ENCODE measurements around the gene METTL26.
"Not testable (repeated sequence)": the region's sequence is repeated elsewhere in the genome, so short reads cannot be mapped to it uniquely, and the experiment has no call there.

METTL26 gene

GRCh38 chr16:609984-610383 lies 26.1 kb downstream of the METTL26 start:
- H3K4me3 ChIP-seq (ENCODE audit: low read depth in 1 of 2, low read length in 2 of 2), result no peak overlapping the region
- peaks cover 3 to 14% of the 10 kb centered on the region in 2 donors for H3K36me3 ChIP-seq (ENCODE audit: control insufficient read depth in 1 of 2, insufficient read depth in 2 of 2, low read length in 2 of 2)
- no peak overlapping the region for H3K27ac ChIP-seq (ENCODE audit: low read depth, low read length)
- peaks cover 2 to 3% of the 10 kb centered on the region in 2 donors for H3K9me3 ChIP-seq (ENCODE audit: control insufficient read depth in 1 of 2, low read length in 2 of 2)
- no peak overlapping the region for H3K9ac ChIP-seq (ENCODE audit: low read depth in 1 of 2, low read length in 2 of 2)
- H3K27me3 ChIP-seq (ENCODE audit: control insufficient read depth in 1 of 2, insufficient read depth in 2 of 2, low read length in 2 of 2), result no peaks in the 10 kb centered on the region
- peaks cover 4 to 13% of the 10 kb centered on the region in 2 donors for H3K4me1 ChIP-seq (ENCODE audit: control insufficient read depth in 1 of 2, insufficient read depth in 2 of 2, low read length in 2 of 2)

DNA sequence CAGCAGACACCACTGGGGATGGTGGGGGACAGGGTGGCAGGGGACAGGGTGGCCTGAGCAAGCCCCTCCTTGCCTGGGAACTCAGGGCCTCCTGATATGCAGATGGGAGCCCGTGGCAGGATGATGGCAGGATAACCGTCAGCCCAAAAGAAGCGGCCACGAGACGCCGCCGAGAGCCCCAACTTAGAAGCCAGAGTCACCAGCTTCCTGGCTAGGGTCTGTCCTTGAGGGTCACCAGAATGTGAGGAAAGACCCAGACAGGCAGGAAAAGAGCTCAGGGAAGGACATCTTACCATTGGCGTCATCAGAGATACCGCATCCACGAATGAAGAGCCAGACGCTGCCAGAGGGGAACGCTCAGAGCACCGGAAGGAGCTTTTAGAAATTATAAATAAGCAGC lies 26.8 kb downstream of the METTL26 start:
- Histone ChIP-seq H3K9ac (ENCODE audit: low read depth in 1 of 2, low read length in 2 of 2) (no peak overlapping the region), H3K27me3 (ENCODE audit: control insufficient read depth in 1 of 2, insufficient read depth in 2 of 2, low read length in 2 of 2) (no peaks in the 10 kb centered on the region), H3K27ac (ENCODE audit: low read depth, low read length) (no peak overlapping the region), H3K4me3 (ENCODE audit: low read depth in 1 of 2, low read length in 2 of 2) (no peak overlapping the region), H3K36me3 (ENCODE audit: control insufficient read depth in 1 of 2, insufficient read depth in 2 of 2, low read length in 2 of 2) (peaks cover 0 to 8% of the 10 kb centered on the region in 2 donors), H3K9me3 (ENCODE audit: control insufficient read depth in 1 of 2, low read length in 2 of 2) (peaks cover 3 to 5% of the 10 kb centered on the region in 2 donors), H3K4me1 (ENCODE audit: control insufficient read depth in 1 of 2, insufficient read depth in 2 of 2, low read length in 2 of 2) (peaks cover 4 to 13% of the 10 kb centered on the region in 2 donors)

GRCh38 chr16:608019-608418 lies 28.1 kb downstream of the METTL26 start:
- Histone ChIP-seq H3K36me3 (ENCODE audit: control insufficient read depth in 1 of 2, insufficient read depth in 2 of 2, low read length in 2 of 2) (no peaks in the 10 kb centered on the region), H3K4me3 (ENCODE audit: low read depth in 1 of 2, low read length in 2 of 2) (no peak overlapping the region), H3K27ac (ENCODE audit: low read depth, low read length) (no peak overlapping the region), H3K4me1 (ENCODE audit: control insufficient read depth in 1 of 2, insufficient read depth in 2 of 2, low read length in 2 of 2) (peaks cover 4 to 13% of the 10 kb centered on the region in 2 donors), H3K9me3 (ENCODE audit: control insufficient read depth in 1 of 2, low read length in 2 of 2) (peaks cover 3 to 5% of the 10 kb centered on the region in 2 donors), H3K9ac (ENCODE audit: low read depth in 1 of 2, low read length in 2 of 2) (no peak overlapping the region), H3K27me3 (ENCODE audit: control insufficient read depth in 1 of 2, insufficient read depth in 2 of 2, low read length in 2 of 2) (no peaks in the 10 kb centered on the region)

GRCh38 chr16:606656-607307 lies 29.3 kb downstream of the METTL26 start:
- H3K9ac ChIP-seq (ENCODE audit: low read depth in 1 of 2, low read length in 2 of 2), result no peak overlapping the region
- H3K36me3 ChIP-seq (ENCODE audit: control insufficient read depth in 1 of 2, insufficient read depth in 2 of 2, low read length in 2 of 2), result no peaks in the 10 kb centered on the region
- peaks cover 3 to 5% of the 10 kb centered on the region in 2 donors for H3K9me3 ChIP-seq (ENCODE audit: control insufficient read depth in 1 of 2, low read length in 2 of 2)
- peaks cover 4 to 13% of the 10 kb centered on the region in 2 donors for H3K4me1 ChIP-seq (ENCODE audit: control insufficient read depth in 1 of 2, insufficient read depth in 2 of 2, low read length in 2 of 2)
- no peaks in the 10 kb centered on the region for H3K27me3 ChIP-seq (ENCODE audit: control insufficient read depth in 1 of 2, insufficient read depth in 2 of 2, low read length in 2 of 2)
- H3K27ac ChIP-seq (ENCODE audit: low read depth, low read length), result no peak overlapping the region
- H3K4me3 ChIP-seq (ENCODE audit: low read depth in 1 of 2, low read length in 2 of 2), result no peak overlapping the region

GRCh38 chr16:603933-604332 lies 32.2 kb downstream of the METTL26 start:
- Histone ChIP-seq H3K36me3 (ENCODE audit: control insufficient read depth in 1 of 2, insufficient read depth in 2 of 2, low read length in 2 of 2) (peaks cover 0 to 14% of the 10 kb centered on the region in 2 donors), H3K9ac (ENCODE audit: low read depth in 1 of 2, low read length in 2 of 2) (no peak overlapping the region), H3K9me3 (ENCODE audit: control insufficient read depth in 1 of 2, low read length in 2 of 2) (peaks cover 3 to 5% of the 10 kb centered on the region in 2 donors), H3K27me3 (ENCODE audit: control insufficient read depth in 1 of 2, insufficient read depth in 2 of 2, low read length in 2 of 2) (no peaks in the 10 kb centered on the region), H3K27ac (ENCODE audit: low read depth, low read length) (no peak overlapping the region), H3K4me3 (ENCODE audit: low read depth in 1 of 2, low read length in 2 of 2) (no peak overlapping the region), H3K4me1 (ENCODE audit: control insufficient read depth in 1 of 2, insufficient read depth in 2 of 2, low read length in 2 of 2) (no peaks in the 10 kb centered on the region)

DNA sequence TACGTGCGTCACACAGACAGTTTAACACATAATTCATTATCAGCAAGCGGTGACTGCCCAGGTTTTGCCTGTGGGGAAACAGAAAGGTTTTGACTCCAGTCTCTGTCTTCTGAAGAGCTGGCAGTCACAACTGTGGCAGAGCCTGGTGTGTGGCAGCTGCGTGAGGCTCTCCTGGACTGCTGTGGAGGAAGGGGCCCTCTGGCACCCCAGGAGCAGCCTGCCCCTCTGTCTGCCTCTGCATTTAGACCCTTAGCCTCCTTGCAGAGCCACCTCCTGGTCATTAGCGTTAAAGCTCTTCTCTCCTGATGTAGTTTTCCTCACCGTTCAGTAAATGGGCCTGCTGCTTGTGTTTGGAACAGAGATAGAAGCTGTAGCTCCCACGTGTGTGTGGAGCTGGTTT lies 35.3 kb downstream of the METTL26 start:
- peaks cover 0 to 12% of the 10 kb centered on the region in 2 donors for H3K4me1 ChIP-seq (ENCODE audit: control insufficient read depth in 1 of 2, insufficient read depth in 2 of 2, low read length in 2 of 2)
- H3K27ac ChIP-seq (ENCODE audit: low read depth, low read length), result no peak overlapping the region
- no peak overlapping the region for H3K4me3 ChIP-seq (ENCODE audit: low read depth in 1 of 2, low read length in 2 of 2)
- peaks cover 0 to 29% of the 10 kb centered on the region in 2 donors for H3K36me3 ChIP-seq (ENCODE audit: control insufficient read depth in 1 of 2, insufficient read depth in 2 of 2, low read length in 2 of 2)
- H3K9ac ChIP-seq (ENCODE audit: low read depth in 1 of 2, low read length in 2 of 2), result no peak overlapping the region
- no peaks in the 10 kb centered on the region for H3K27me3 ChIP-seq (ENCODE audit: control insufficient read depth in 1 of 2, insufficient read depth in 2 of 2, low read length in 2 of 2)
- peaks cover 3 to 5% of the 10 kb centered on the region in 2 donors for H3K9me3 ChIP-seq (ENCODE audit: control insufficient read depth in 1 of 2, low read length in 2 of 2)

GRCh38 chr16:598823-599739 lies 37.0 kb downstream of the METTL26 start:
- no peak overlapping the region for H3K27ac ChIP-seq (ENCODE audit: low read depth, low read length)

DNA sequence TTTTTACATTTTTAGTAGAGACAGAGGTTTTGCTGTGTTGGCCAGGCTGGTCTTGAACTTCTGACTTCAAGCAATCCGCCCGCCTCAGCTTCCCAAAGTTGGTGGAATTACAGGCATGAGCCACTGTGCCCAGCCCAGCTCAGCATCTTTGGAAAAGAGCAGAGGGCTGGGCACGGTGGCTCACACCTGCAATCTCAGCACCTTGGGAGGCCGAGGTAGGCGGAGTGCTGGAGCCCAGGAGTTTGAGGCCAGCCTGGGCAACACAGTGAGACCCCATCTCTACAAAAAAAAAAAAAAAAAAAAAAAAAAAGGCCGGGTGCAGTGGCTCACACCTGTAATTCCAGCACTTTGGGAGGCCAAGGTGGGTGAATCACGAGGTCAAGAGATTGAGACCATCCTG lies 38.5 kb downstream of the METTL26 start:
- H3K9me3 ChIP-seq (ENCODE audit: control insufficient read depth in 1 of 2, low read length in 2 of 2); H3K27ac ChIP-seq (ENCODE audit: low read depth, low read length); H3K4me3 ChIP-seq (ENCODE audit: low read depth in 1 of 2, low read length in 2 of 2); H3K27me3 ChIP-seq (ENCODE audit: control insufficient read depth in 1 of 2, insufficient read depth in 2 of 2, low read length in 2 of 2); H3K9ac ChIP-seq (ENCODE audit: low read depth in 1 of 2, low read length in 2 of 2): not testable (repeated sequence)
- Histone ChIP-seq H3K4me1 (ENCODE audit: control insufficient read depth in 1 of 2, insufficient read depth in 2 of 2, low read length in 2 of 2) (peaks cover 24 to 40% of the 10 kb centered on the region in 2 donors), H3K36me3 (ENCODE audit: control insufficient read depth in 1 of 2, insufficient read depth in 2 of 2, low read length in 2 of 2) (peaks cover 0 to 29% of the 10 kb centered on the region in 2 donors)

More at GRCh38 chr16:598823-599739, 37.0 kb downstream of the METTL26 start:
- Histone ChIP-seq H3K9ac (ENCODE audit: low read depth in 1 of 2, low read length in 2 of 2) (no peak overlapping the region), H3K36me3 (ENCODE audit: control insufficient read depth in 1 of 2, insufficient read depth in 2 of 2, low read length in 2 of 2) (peaks cover 0 to 29% of the 10 kb centered on the region in 2 donors), H3K27me3 (ENCODE audit: control insufficient read depth in 1 of 2, insufficient read depth in 2 of 2, low read length in 2 of 2) (no peaks in the 10 kb centered on the region), H3K4me1 (ENCODE audit: control insufficient read depth in 1 of 2, insufficient read depth in 2 of 2, low read length in 2 of 2) (peaks cover 10 to 26% of the 10 kb centered on the region in 2 donors), H3K4me3 (ENCODE audit: low read depth in 1 of 2, low read length in 2 of 2) (no peak overlapping the region), H3K9me3 (ENCODE audit: control insufficient read depth in 1 of 2, low read length in 2 of 2) (no peaks in the 10 kb centered on the region)

DNA sequence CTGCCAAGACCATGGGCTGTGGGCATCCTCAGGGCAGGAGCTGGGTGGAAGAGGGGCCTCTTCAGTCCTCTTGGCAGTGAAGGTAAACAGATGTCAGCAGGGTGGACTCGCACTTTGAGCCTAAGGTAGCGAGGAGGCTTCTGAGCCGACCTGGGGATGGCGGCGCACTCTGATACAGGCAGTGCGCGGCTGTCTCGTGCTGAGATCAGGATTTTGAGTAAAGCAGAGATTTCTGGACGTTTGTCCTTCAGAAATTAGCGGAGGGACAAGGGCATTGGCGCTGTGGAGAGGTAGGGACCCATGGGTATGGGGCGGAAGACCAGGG lies 39.4 kb downstream of the METTL26 start:
- Histone ChIP-seq H3K27ac (ENCODE audit: low read depth, low read length) (no peak overlapping the region), H3K9ac (ENCODE audit: low read depth in 1 of 2, low read length in 2 of 2) (no peak overlapping the region), H3K9me3 (ENCODE audit: control insufficient read depth in 1 of 2, low read length in 2 of 2) (no peaks in the 10 kb centered on the region), H3K4me1 (ENCODE audit: control insufficient read depth in 1 of 2, insufficient read depth in 2 of 2, low read length in 2 of 2) (peaks cover 34 to 50% of the 10 kb centered on the region in 2 donors), H3K36me3 (ENCODE audit: control insufficient read depth in 1 of 2, insufficient read depth in 2 of 2, low read length in 2 of 2) (peaks cover 0 to 29% of the 10 kb centered on the region in 2 donors), H3K4me3 (ENCODE audit: low read depth in 1 of 2, low read length in 2 of 2) (no peak overlapping the region), H3K27me3 (ENCODE audit: control insufficient read depth in 1 of 2, insufficient read depth in 2 of 2, low read length in 2 of 2) (no peaks in the 10 kb centered on the region)
